Muscle layer of duodenum (tissue), 2 donors: Measurements from ENCODE around the gene BRF1.

ENCODE experiments used
- H3K27ac ChIP-seq: one replicate; pipeline ENCODE4 v1.7.0; 2013; ENCODE audit warnings: mild to moderate bottlenecking, low read length
- H3K27me3 ChIP-seq: one replicate; pipeline ENCODE4 v1.7.0; 2013; ENCODE audit warnings: low read depth, mild to moderate bottlenecking, control low read depth, low read length
- H3K36me3 ChIP-seq, 2 donors: one replicate each; pipeline ENCODE4 v1.7.0; 2013; ENCODE audit warnings: low read length in 2 of 2, control low read depth in 1 of 2, mild to moderate bottlenecking in 1 of 2; ENCODE audit not compliant: insufficient read depth in 2 of 2, control insufficient read depth in 1 of 2
- H3K4me1 ChIP-seq, 2 donors: one replicate each; pipeline ENCODE4 v1.7.0; 2013; ENCODE audit warnings: low read length in 2 of 2, mild to moderate bottlenecking in 2 of 2, control low read depth in 1 of 2, moderate library complexity in 1 of 2; ENCODE audit not compliant: insufficient read depth in 2 of 2, control insufficient read depth in 1 of 2
- H3K4me3 ChIP-seq, 2 donors: one replicate each; pipeline ENCODE4 v1.7.0; 2013; ENCODE audit warnings: low read length in 2 of 2, low read depth in 1 of 2, mild to moderate bottlenecking in 1 of 2
- H3K9me3 ChIP-seq, 2 donors: one replicate each; pipeline ENCODE4 v1.7.0; 2013; ENCODE audit warnings: low read length in 2 of 2, control low read depth in 1 of 2, mild to moderate bottlenecking in 1 of 2; ENCODE audit not compliant: control insufficient read depth in 1 of 2
- donor health status: healthy.

Gene BRF1

GRCh38 chr14:105300542-105301102, at the start of gene BRF1:
TSS of gene BRF1 (minus strand) at chr14:105301001. CDS start at chr14:105300629, 372 bp downstream.
- peak within 1 kb of the TSS; percentile 67 for H3K27ac ChIP-seq
- H3K4me1 ChIP-seq, result peaks cover 6 to 17% of the 10 kb centered on the region in 2 donors
- H3K9me3 ChIP-seq, result no peaks in the 10 kb centered on the region
- H3K36me3 ChIP-seq, result no peaks in the 10 kb centered on the region
- no peaks in the 10 kb centered on the region for H3K27me3 ChIP-seq
- peak within 1 kb of the TSS; percentile 73 to 85 for H3K4me3 ChIP-seq

GRCh38 chr14:105349992-105350391, 49.2 kb upstream of the BRF1 start:
- Histone ChIP-seq H3K4me1 (peaks cover 0 to 4% of the 10 kb centered on the region in 2 donors), H3K36me3 (peaks cover 0 to 9% of the 10 kb centered on the region in 2 donors), H3K27ac (no peak overlapping the region), H3K27me3 (no peaks in the 10 kb centered on the region), H3K4me3 (no peak overlapping the region), H3K9me3 (no peaks in the 10 kb centered on the region)

GRCh38 chr14:105348945-105349699, 48.3 kb upstream of the BRF1 start:
- H3K4me1 ChIP-seq, result peaks cover 0 to 4% of the 10 kb centered on the region in 2 donors
- H3K27me3 ChIP-seq, result no peaks in the 10 kb centered on the region
- peaks cover 0 to 5% of the 10 kb centered on the region in 2 donors for H3K36me3 ChIP-seq
- no peaks in the 10 kb centered on the region for H3K9me3 ChIP-seq
- no peak overlapping the region for H3K27ac ChIP-seq
- H3K4me3 ChIP-seq, result no peak overlapping the region

- Histone ChIP-seq H3K4me1 (peaks cover 0 to 4% of the 10 kb centered on the region in 2 donors), H3K27me3 (no peaks in the 10 kb centered on the region), H3K27ac (no peak overlapping the region), H3K9me3 (no peaks in the 10 kb centered on the region), H3K4me3 (no peak overlapping the region), H3K36me3 (peaks cover 0 to 5% of the 10 kb centered on the region in 2 donors)
Measured at GRCh38 chr14:105348169-105348944, 47.6 kb upstream of the BRF1 start.

- Histone ChIP-seq H3K4me3 (no peak overlapping the region), H3K27ac (no peak overlapping the region), H3K27me3 (no peaks in the 10 kb centered on the region), H3K9me3 (no peaks in the 10 kb centered on the region), H3K36me3 (peaks cover 0 to 5% of the 10 kb centered on the region in 2 donors), H3K4me1 (peaks cover 0 to 9% of the 10 kb centered on the region in 2 donors)
Measured at GRCh38 chr14:105347587-105347968, 46.8 kb upstream of the BRF1 start.

- Histone ChIP-seq H3K9me3 (no peaks in the 10 kb centered on the region), H3K36me3 (peaks cover 0 to 5% of the 10 kb centered on the region in 2 donors), H3K4me3 (no peak overlapping the region), H3K4me1 (peaks cover 0 to 9% of the 10 kb centered on the region in 2 donors), H3K27me3 (no peaks in the 10 kb centered on the region), H3K27ac (no peak overlapping the region)
Measured at GRCh38 chr14:105346876-105347586, 46.2 kb upstream of the BRF1 start.

- Histone ChIP-seq H3K4me3 (no peak overlapping the region), H3K27me3 (no peaks in the 10 kb centered on the region), H3K4me1 (peaks cover 0 to 11% of the 10 kb centered on the region in 2 donors), H3K27ac (no peak overlapping the region), H3K36me3 (peaks cover 0 to 5% of the 10 kb centered on the region in 2 donors), H3K9me3 (no peaks in the 10 kb centered on the region)
Measured at GRCh38 chr14:105346200-105346533, 45.4 kb upstream of the BRF1 start.

GRCh38 chr14:105343194-105343593, 42.4 kb upstream of the BRF1 start:
- Histone ChIP-seq H3K27ac (no peak overlapping the region), H3K9me3 (no peaks in the 10 kb centered on the region), H3K4me1 (peaks cover 0 to 23% of the 10 kb centered on the region in 2 donors), H3K36me3 (no peaks in the 10 kb centered on the region), H3K27me3 (no peaks in the 10 kb centered on the region), H3K4me3 (no peak overlapping the region)

GRCh38 chr14:105340821-105341733, 40.3 kb upstream of the BRF1 start:
- peaks cover 0 to 33% of the 10 kb centered on the region in 2 donors for H3K4me1 ChIP-seq
- H3K27ac ChIP-seq, result peak overlapping the region; percentile 31
- no peak overlapping the region for H3K4me3 ChIP-seq
- no peaks in the 10 kb centered on the region for H3K27me3 ChIP-seq
- H3K9me3 ChIP-seq, result no peaks in the 10 kb centered on the region
- H3K36me3 ChIP-seq, result no peaks in the 10 kb centered on the region

- H3K36me3 ChIP-seq, result no peaks in the 10 kb centered on the region
- H3K27me3 ChIP-seq, result no peaks in the 10 kb centered on the region
- no peak overlapping the region for H3K4me3 ChIP-seq
- H3K27ac ChIP-seq, result no peak overlapping the region
- no peaks in the 10 kb centered on the region for H3K9me3 ChIP-seq
- peaks cover 0 to 32% of the 10 kb centered on the region in 2 donors for H3K4me1 ChIP-seq
Measured at GRCh38 chr14:105337966-105338741, 37.4 kb upstream of the BRF1 start.
